ENCODE data around the gene NR3C2. TPM values are rescaled to one million over a fixed set of nuclear protein-coding genes. Genes with fewer than 3 reads are reported as not detected.

Gene NR3C2
- total RNA-seq = 0.52 TPM
- polyA plus RNA-seq = 1.8 TPM
- long read RNA-seq, donor 1 = 0 reads
- long read RNA-seq, donor 2 = 0 reads
- long read RNA-seq, donor 3 = 0 reads
- long read RNA-seq, donor 4 = 0 reads
- long read RNA-seq, donor 5 = 0 reads
- long read RNA-seq, donor 6 = 0 reads
- long read RNA-seq, donor 7 = 0 reads
- long read RNA-seq, donor 8 = 0 reads
- long read RNA-seq, donor 9, full-length matches to known transcripts = 1 of 1 reads
- long read RNA-seq, donor 9, partial matches to known transcripts = 0 of 1 reads
- long read RNA-seq, donor 9, other reads (novel, unspliced or antisense) = 0 of 1 reads
- long read RNA-seq, donor 10 = 0 reads

DNA sequence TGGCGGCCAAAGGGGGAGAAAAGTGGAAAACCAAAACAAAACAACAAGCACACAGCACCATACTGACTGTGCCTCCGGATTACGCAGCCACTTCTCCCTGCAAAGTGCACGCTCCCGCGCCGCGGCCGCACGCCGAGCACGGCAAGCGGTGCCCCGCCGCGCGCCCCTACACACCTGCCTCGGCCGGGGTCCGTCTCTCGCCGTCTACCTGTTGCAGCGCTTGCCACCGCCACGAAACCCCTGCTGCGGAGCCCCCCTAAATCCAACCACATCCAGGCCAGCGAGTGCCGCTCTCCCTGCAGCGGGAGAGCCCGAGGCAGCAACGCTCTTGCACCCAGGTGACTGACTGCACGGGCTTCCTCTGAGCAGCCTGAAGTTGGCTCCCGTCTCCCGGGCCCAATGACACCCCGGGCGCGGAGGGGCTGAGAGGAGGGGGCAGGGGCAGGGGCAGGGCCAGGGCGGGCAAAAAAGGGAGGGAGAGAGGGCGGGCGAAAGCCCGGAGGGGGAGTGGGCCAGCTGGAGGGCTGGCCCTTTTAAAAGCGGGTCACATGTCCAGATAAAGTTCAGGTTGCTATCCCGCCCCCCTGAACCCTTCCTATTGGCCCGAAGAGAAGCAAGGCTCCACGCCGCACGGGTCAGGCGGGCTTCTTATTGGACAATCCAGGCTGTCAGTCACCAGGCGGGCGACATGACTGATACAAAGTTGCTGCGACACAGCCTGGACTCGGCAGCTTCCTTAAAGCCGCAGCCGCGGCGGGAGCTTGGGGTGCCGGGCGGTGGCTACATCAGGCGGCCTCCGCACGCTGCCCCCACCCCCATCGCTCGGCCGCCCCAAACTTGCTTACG is at the start of gene NR3C2:
Gene NR3C2, minus strand, starts transcription at position 429 of the 846 bp plus-strand sequence.
- peak within 1 kb of the TSS; percentile 55 to 92 for H3K4me3 ChIP-seq (ENCODE audit: low read length in 2 of 2)
- WGBS = under 1% methylated on average over 65 of the region's 65 CpGs
- DNase-seq (ENCODE audit: low read depth in 6 of 9, low spot score in 9 of 9) = peak; percentile 79 to 96 (median 90)
- peaks cover 0 to 2% of the 10 kb centered on the region in 2 donors for H3K9me3 ChIP-seq (ENCODE audit: control insufficient read depth in 2 of 2, insufficient read depth in 1 of 2, low read length in 1 of 2)
- H3K36me3 ChIP-seq (ENCODE audit: control insufficient read depth in 2 of 2, insufficient read depth in 2 of 2, low read length in 1 of 2) = no peaks in the 10 kb centered on the region
- H3K27me3 ChIP-seq (ENCODE audit: control insufficient read depth in 2 of 2, insufficient read depth in 1 of 2, low read length in 1 of 2) = peaks cover 48 to 85% of the 10 kb centered on the region in 2 donors
- H3K27ac ChIP-seq (ENCODE audit: low read depth in 1 of 2, low read length in 1 of 2) = peak within 1 kb of the TSS in 1 of 2 donors; percentile 96
- peaks cover 3 to 24% of the 10 kb centered on the region in 2 donors for H3K4me1 ChIP-seq (ENCODE audit: control insufficient read depth in 2 of 2, insufficient read depth in 2 of 2, low read length in 2 of 2)

DNA sequence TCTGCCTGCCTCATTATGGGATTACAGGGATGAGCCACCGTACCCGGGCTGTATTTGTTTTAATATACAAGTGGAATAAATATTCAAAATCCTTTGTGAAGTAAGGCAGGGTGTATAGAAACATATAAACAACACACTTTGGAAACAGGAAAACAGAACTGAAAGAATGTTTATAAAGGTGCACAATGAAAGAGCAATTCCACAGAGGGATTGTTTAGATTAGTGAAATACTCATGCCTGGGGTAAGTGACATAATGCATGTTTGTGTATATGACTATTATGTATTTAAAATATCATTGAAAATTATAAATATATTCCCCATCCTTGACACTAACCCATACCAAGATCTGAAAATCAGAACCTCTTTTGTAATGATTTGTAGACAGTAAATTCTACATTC is 45.0 kb upstream of the NR3C2 start:
- Histone ChIP-seq H3K27ac (ENCODE audit: low read depth in 1 of 2, low read length in 1 of 2) (no peak overlapping the region), H3K4me1 (ENCODE audit: control insufficient read depth in 2 of 2, insufficient read depth in 2 of 2, low read length in 2 of 2) (no peaks in the 10 kb centered on the region), H3K4me3 (ENCODE audit: low read length in 2 of 2) (no peak overlapping the region), H3K36me3 (ENCODE audit: control insufficient read depth in 2 of 2, insufficient read depth in 2 of 2, low read length in 1 of 2) (no peaks in the 10 kb centered on the region), H3K27me3 (ENCODE audit: control insufficient read depth in 2 of 2, insufficient read depth in 1 of 2, low read length in 1 of 2) (no peaks in the 10 kb centered on the region), H3K9me3 (ENCODE audit: control insufficient read depth in 2 of 2, insufficient read depth in 1 of 2, low read length in 1 of 2) (no peaks in the 10 kb centered on the region)
- WGBS = over 99% methylated on average over 2 of the region's 2 CpGs
- no peak for DNase-seq (ENCODE audit: low read depth in 6 of 9, low spot score in 9 of 9)

GRCh38 chr4:148481636-148482035 is 39.4 kb upstream of the NR3C2 start:
- no peak overlapping the region for H3K27ac ChIP-seq (ENCODE audit: low read depth in 1 of 2, low read length in 1 of 2)
- H3K4me1 ChIP-seq (ENCODE audit: control insufficient read depth in 2 of 2, insufficient read depth in 2 of 2, low read length in 2 of 2) = no peaks in the 10 kb centered on the region
- no peaks in the 10 kb centered on the region for H3K36me3 ChIP-seq (ENCODE audit: control insufficient read depth in 2 of 2, insufficient read depth in 2 of 2, low read length in 1 of 2)
- no peaks in the 10 kb centered on the region for H3K27me3 ChIP-seq (ENCODE audit: control insufficient read depth in 2 of 2, insufficient read depth in 1 of 2, low read length in 1 of 2)
- no peaks in the 10 kb centered on the region for H3K9me3 ChIP-seq (ENCODE audit: control insufficient read depth in 2 of 2, insufficient read depth in 1 of 2, low read length in 1 of 2)
- DNase-seq (ENCODE audit: low read depth in 6 of 9, low spot score in 9 of 9) = no peak
- WGBS = 92% methylated on average over 3 of the region's 3 CpGs
- H3K4me3 ChIP-seq (ENCODE audit: low read length in 2 of 2) = no peak overlapping the region

- 44% methylated on average over 3 of the region's 3 CpGs for WGBS
- H3K36me3 ChIP-seq (ENCODE audit: control insufficient read depth in 2 of 2, insufficient read depth in 2 of 2, low read length in 1 of 2) = no peaks in the 10 kb centered on the region
- no peaks in the 10 kb centered on the region for H3K27me3 ChIP-seq (ENCODE audit: control insufficient read depth in 2 of 2, insufficient read depth in 1 of 2, low read length in 1 of 2)
Observed at GRCh38 chr4:148477276-148477675, 35.1 kb upstream of the NR3C2 start.

GRCh38 chr4:148469938-148470337 is 27.7 kb upstream of the NR3C2 start:
- H3K27ac ChIP-seq (ENCODE audit: low read depth in 1 of 2, low read length in 1 of 2) = no peak overlapping the region
- WGBS = 85% methylated on average over 2 of the region's 2 CpGs

More at GRCh38 chr4:148477276-148477675, 35.1 kb upstream of the NR3C2 start:
- Histone ChIP-seq H3K9me3 (ENCODE audit: control insufficient read depth in 2 of 2, insufficient read depth in 1 of 2, low read length in 1 of 2) (no peaks in the 10 kb centered on the region), H3K27ac (ENCODE audit: low read depth in 1 of 2, low read length in 1 of 2) (no peak overlapping the region), H3K4me3 (ENCODE audit: low read length in 2 of 2) (no peak overlapping the region), H3K4me1 (ENCODE audit: control insufficient read depth in 2 of 2, insufficient read depth in 2 of 2, low read length in 2 of 2) (no peaks in the 10 kb centered on the region)
- no peak for DNase-seq (ENCODE audit: low read depth in 6 of 9, low spot score in 9 of 9)

GRCh38 chr4:148454835-148455234 is 12.6 kb upstream of the NR3C2 start:
- no peaks in the 10 kb centered on the region for H3K9me3 ChIP-seq (ENCODE audit: control insufficient read depth in 2 of 2, insufficient read depth in 1 of 2, low read length in 1 of 2)
- H3K27me3 ChIP-seq (ENCODE audit: control insufficient read depth in 2 of 2, insufficient read depth in 1 of 2, low read length in 1 of 2) = peaks cover 0 to 4% of the 10 kb centered on the region in 2 donors
- H3K27ac ChIP-seq (ENCODE audit: low read depth in 1 of 2, low read length in 1 of 2) = no peak overlapping the region
- DNase-seq (ENCODE audit: low read depth in 6 of 9, low spot score in 9 of 9) = no peak
- no peaks in the 10 kb centered on the region for H3K36me3 ChIP-seq (ENCODE audit: control insufficient read depth in 2 of 2, insufficient read depth in 2 of 2, low read length in 1 of 2)
- no peak overlapping the region for H3K4me3 ChIP-seq (ENCODE audit: low read length in 2 of 2)
- peaks cover 0 to 2% of the 10 kb centered on the region in 2 donors for H3K4me1 ChIP-seq (ENCODE audit: control insufficient read depth in 2 of 2, insufficient read depth in 2 of 2, low read length in 2 of 2)

More at GRCh38 chr4:148469938-148470337, 27.7 kb upstream of the NR3C2 start:
- no peak overlapping the region for H3K4me3 ChIP-seq (ENCODE audit: low read length in 2 of 2)
- DNase-seq (ENCODE audit: low read depth in 6 of 9, low spot score in 9 of 9) = no peak
- H3K27me3 ChIP-seq (ENCODE audit: control insufficient read depth in 2 of 2, insufficient read depth in 1 of 2, low read length in 1 of 2) = no peaks in the 10 kb centered on the region
- H3K4me1 ChIP-seq (ENCODE audit: control insufficient read depth in 2 of 2, insufficient read depth in 2 of 2, low read length in 2 of 2) = no peaks in the 10 kb centered on the region
- H3K36me3 ChIP-seq (ENCODE audit: control insufficient read depth in 2 of 2, insufficient read depth in 2 of 2, low read length in 1 of 2) = no peaks in the 10 kb centered on the region
- no peaks in the 10 kb centered on the region for H3K9me3 ChIP-seq (ENCODE audit: control insufficient read depth in 2 of 2, insufficient read depth in 1 of 2, low read length in 1 of 2)

DNA sequence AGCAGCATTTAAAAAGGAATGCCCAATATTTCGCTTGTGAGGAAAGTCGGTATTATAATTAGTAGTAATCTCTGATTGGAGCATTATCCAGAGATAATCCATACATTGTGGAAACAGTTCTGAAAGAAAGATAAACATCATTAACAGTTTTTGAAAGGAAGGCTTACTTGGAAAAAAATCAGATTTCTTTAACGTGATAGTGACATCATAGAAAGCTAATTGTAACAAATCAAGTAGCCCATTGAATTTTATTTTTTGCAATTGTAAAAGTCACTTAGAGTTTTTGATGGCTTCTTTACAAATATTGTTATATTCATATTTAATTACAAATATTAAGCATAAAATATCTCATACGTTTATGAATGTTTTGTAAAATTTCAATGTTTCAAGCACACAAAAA is 11.6 kb upstream of the NR3C2 start:
- WGBS = 85% methylated on average over 4 of the region's 4 CpGs
- Histone ChIP-seq H3K27me3 (ENCODE audit: control insufficient read depth in 2 of 2, insufficient read depth in 1 of 2, low read length in 1 of 2) (peaks cover 2 to 11% of the 10 kb centered on the region in 2 donors), H3K27ac (ENCODE audit: low read depth in 1 of 2, low read length in 1 of 2) (no peak overlapping the region), H3K4me3 (ENCODE audit: low read length in 2 of 2) (no peak overlapping the region), H3K4me1 (ENCODE audit: control insufficient read depth in 2 of 2, insufficient read depth in 2 of 2, low read length in 2 of 2) (peaks cover 0 to 2% of the 10 kb centered on the region in 2 donors), H3K36me3 (ENCODE audit: control insufficient read depth in 2 of 2, insufficient read depth in 2 of 2, low read length in 1 of 2) (no peaks in the 10 kb centered on the region), H3K9me3 (ENCODE audit: control insufficient read depth in 2 of 2, insufficient read depth in 1 of 2, low read length in 1 of 2) (no peaks in the 10 kb centered on the region)
- no peak for DNase-seq (ENCODE audit: low read depth in 6 of 9, low spot score in 9 of 9)

- H3K27ac ChIP-seq (ENCODE audit: low read depth in 1 of 2, low read length in 1 of 2) = no peak overlapping the region
- no peaks in the 10 kb centered on the region for H3K36me3 ChIP-seq (ENCODE audit: control insufficient read depth in 2 of 2, insufficient read depth in 2 of 2, low read length in 1 of 2)
- no peak overlapping the region for H3K4me3 ChIP-seq (ENCODE audit: low read length in 2 of 2)
- no peak for DNase-seq (ENCODE audit: low read depth in 6 of 9, low spot score in 9 of 9)
- H3K27me3 ChIP-seq (ENCODE audit: control insufficient read depth in 2 of 2, insufficient read depth in 1 of 2, low read length in 1 of 2) = peaks cover 6 to 12% of the 10 kb centered on the region in 2 donors
- H3K9me3 ChIP-seq (ENCODE audit: control insufficient read depth in 2 of 2, insufficient read depth in 1 of 2, low read length in 1 of 2) = no peaks in the 10 kb centered on the region
- H3K4me1 ChIP-seq (ENCODE audit: control insufficient read depth in 2 of 2, insufficient read depth in 2 of 2, low read length in 2 of 2) = no peaks in the 10 kb centered on the region
- WGBS = 86% methylated on average over 1 of the region's 1 CpG
Observed at GRCh38 chr4:148452970-148453369, 10.8 kb upstream of the NR3C2 start.

DNA sequence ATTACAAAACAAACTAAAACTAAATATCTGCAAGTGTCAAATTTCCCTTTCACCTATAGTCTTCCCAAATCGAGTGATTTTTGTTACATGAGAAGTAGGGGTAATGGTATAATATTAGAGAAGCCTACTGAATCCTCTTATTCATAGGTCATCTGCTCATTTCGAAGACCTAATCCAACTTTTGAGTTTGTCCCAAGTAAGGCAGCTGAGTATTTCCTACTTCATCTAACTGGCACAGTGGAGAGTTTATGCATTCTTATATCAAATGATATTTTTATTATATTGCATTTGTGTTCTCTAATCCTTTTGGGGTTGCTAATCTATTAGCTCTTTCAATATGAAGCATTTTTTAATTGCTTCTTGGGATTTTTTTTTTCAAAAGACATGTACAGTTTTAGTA is 7.7 kb upstream of the NR3C2 start:
- peaks cover 33 to 35% of the 10 kb centered on the region in 2 donors for H3K27me3 ChIP-seq (ENCODE audit: control insufficient read depth in 2 of 2, insufficient read depth in 1 of 2, low read length in 1 of 2)
- no peaks in the 10 kb centered on the region for H3K9me3 ChIP-seq (ENCODE audit: control insufficient read depth in 2 of 2, insufficient read depth in 1 of 2, low read length in 1 of 2)
- H3K36me3 ChIP-seq (ENCODE audit: control insufficient read depth in 2 of 2, insufficient read depth in 2 of 2, low read length in 1 of 2) = no peaks in the 10 kb centered on the region
- H3K4me3 ChIP-seq (ENCODE audit: low read length in 2 of 2) = no peak overlapping the region
- H3K27ac ChIP-seq (ENCODE audit: low read depth in 1 of 2, low read length in 1 of 2) = no peak overlapping the region
- 85% methylated on average over 2 of the region's 2 CpGs for WGBS
- no peak for DNase-seq (ENCODE audit: low read depth in 6 of 9, low spot score in 9 of 9)
- peaks cover 0 to 3% of the 10 kb centered on the region in 2 donors for H3K4me1 ChIP-seq (ENCODE audit: control insufficient read depth in 2 of 2, insufficient read depth in 2 of 2, low read length in 2 of 2)

Measured in thymus (tissue), 14 donors.